K562 (cell line): Measurements from ENCODE around the gene ERC2. TPM values are rescaled to one million over a fixed set of nuclear protein-coding genes. Genes with fewer than 3 reads are reported as not detected.

ENCODE experiments used
- ATAC-seq: fragments of 200-7000 bp; cut with Tn5 transposase; 3 replicates; pipeline ENCODE4 v1.9.1; 2020; ENCODE audit warnings: moderate library complexity
- BruUV-seq: library from RNA; stranded (reverse); fragments of 400-500 nt; replicated peaks from 2 replicates; lab custom pipeline; 2021; lab: Mats Ljungman, UMichigan
- CTCF ChIA-PET: fragments of 300-600 bp; formaldehyde crosslinking; extraction: SDS; loops from one replicate; lab custom pipeline; 2021; ENCODE audit warnings: low intra/inter-chr PET ratio; lab: Yijun Ruan, JAX
- POLR2A ChIA-PET: fragments of 300-600, 350-650 bp; sonication (Branson Sonifier 250); formaldehyde crosslinking; extraction: SDS; loops from one replicate; lab custom pipeline; 2021; ENCODE audit warnings: antibody characterized with exemption, inconsistent platforms; lab: Yijun Ruan, JAX
- DNase-seq, 4 experiments: peaks; one replicate each; pipeline versions ENCODE4 v3.0.0 to v3.0.0-alpha.2; 2011 to 2018; ENCODE audit warnings: low spot score in 3 of 4, mixed read lengths in 3 of 4; ENCODE audit errors: extremely low read depth in 1 of 4
- FAIRE-seq: peaks from 2 replicates; lab custom pipeline; 2011; peaks lifted over from hg19 to GRCh38; lab: Jason Lieb, UNC
- H2AFZ ChIP-seq: 2 replicates; pipeline ENCODE4 v1.6.0; 2011; ENCODE audit warnings: low read depth, low read length, control low read depth, inconsistent platforms
- H3K27ac ChIP-seq: fragments of 200-600 bp; 3 replicates; pipeline ENCODE4 v1.8.0; 2011; ENCODE audit warnings: low read depth, mild to moderate bottlenecking, control low read depth, inconsistent platforms, low read length, moderate library complexity, mixed read lengths; ENCODE audit errors: extremely low read depth
- H3K27me3 ChIP-seq, 2 experiments: fragments of 300-600 bp in 1 of 2; 2 replicates in 1 of 2; 3 replicates in 1 of 2; pipeline versions ENCODE4 v1.6.0 to v1.8.0; 2011; ENCODE audit warnings: inconsistent platforms in 2 of 2, low read length in 2 of 2, mild to moderate bottlenecking in 1 of 2, mixed read lengths in 1 of 2, moderate library complexity in 1 of 2; ENCODE audit not compliant: control insufficient read depth in 2 of 2, insufficient read depth in 2 of 2
- H3K36me3 ChIP-seq: fragments of 300-600 bp; 3 replicates; pipeline ENCODE4 v1.8.0; 2011; ENCODE audit warnings: mild to moderate bottlenecking, low read length, inconsistent platforms; ENCODE audit not compliant: control insufficient read depth, insufficient read depth
- H3K4me1 ChIP-seq, 2 experiments: fragments of 200-600 bp in 1 of 2; replicated peaks in 1 of 2; 2 replicates in 1 of 2; 3 replicates in 1 of 2; pipeline versions ENCODE4 v1.5.1 to v1.8.0; 2011; ENCODE audit warnings: inconsistent platforms in 2 of 2, low read length in 2 of 2, mild to moderate bottlenecking in 1 of 2, mixed read lengths in 1 of 2, moderate library complexity in 1 of 2; ENCODE audit not compliant: control insufficient read depth in 2 of 2, insufficient read depth in 2 of 2
- H3K4me2 ChIP-seq: 2 replicates; pipeline ENCODE4 v1.6.1; 2011; ENCODE audit warnings: low read length, control low read depth, inconsistent platforms, mixed read lengths; ENCODE audit not compliant: insufficient read depth
- H3K4me3 ChIP-seq: fragments of 200-600 bp; sonication (generic), shearing (Covaris generic); 2 replicates; pipeline ENCODE4 v1.5.1; 2016; ENCODE audit warnings: control low read depth, inconsistent platforms
- H3K79me2 ChIP-seq: fragments of 200-600 bp; 3 replicates; pipeline ENCODE4 v1.8.0; 2011; ENCODE audit warnings: low read length, inconsistent platforms; ENCODE audit not compliant: control insufficient read depth, insufficient read depth
- H3K9ac ChIP-seq, 2 experiments: 2 replicates each; pipeline versions ENCODE4 v1.6.0 to v1.6.1; 2011; ENCODE audit warnings: low read depth in 2 of 2, low read length in 2 of 2, control low read depth in 1 of 2, inconsistent platforms in 1 of 2, mild to moderate bottlenecking in 1 of 2, mixed read lengths in 1 of 2; ENCODE audit not compliant: insufficient read depth in 1 of 2
- H3K9me1 ChIP-seq: one replicate; pipeline ENCODE4 v1.6.0; 2011; ENCODE audit warnings: inconsistent platforms, mild to moderate bottlenecking, low read length, moderate library complexity; ENCODE audit not compliant: control insufficient read depth, insufficient read depth
- H3K9me3 ChIP-seq: replicated peaks from 2 replicates; pipeline ENCODE4 v1.5.1; 2011; ENCODE audit warnings: low read depth, low read length, inconsistent platforms; ENCODE audit not compliant: control insufficient read depth, insufficient read depth
- H4K20me1 ChIP-seq: replicated peaks from 2 replicates; pipeline ENCODE4 v1.6.1; 2011; ENCODE audit warnings: low read length, inconsistent platforms, mixed read lengths; ENCODE audit not compliant: control insufficient read depth, insufficient read depth
- ASH1L ChIP-seq: fragments of 450-650 bp; IDR thresholded peaks from 2 replicates; pipeline ENCODE4 v1.6.1; 2018; ENCODE audit warnings: borderline replicate concordance, mild to moderate bottlenecking, low read depth; ENCODE audit not compliant: partially characterized antibody
- CHD2 ChIP-seq: IDR thresholded peaks from 2 replicates; pipeline ENCODE4 v1.6.1; 2011; ENCODE audit warnings: low read depth, low read length
- CTCFL ChIP-seq: IDR thresholded peaks from 2 replicates; pipeline ENCODE4 v1.6.1; 2011; ENCODE audit warnings: borderline replicate concordance, low read depth, mild to moderate bottlenecking, moderate library complexity, low read length; ENCODE audit not compliant: insufficient read depth, poor library complexity, severe bottlenecking
- CXXC5 ChIP-seq: fragments of 250-450 bp; sonication (Bioruptor Pico); IDR thresholded peaks from 2 replicates; pipeline ENCODE4 v1.8.0; 2022; ENCODE audit warnings: inconsistent platforms, mild to moderate bottlenecking, moderate library complexity
- EP300 ChIP-seq: IDR thresholded peaks from 2 replicates; pipeline ENCODE4 v1.6.1; 2012; ENCODE audit warnings: low read length, improper control_type of control experiment
- MXD1 ChIP-seq: fragments of 250-450 bp; sonication (Bioruptor Pico); IDR thresholded peaks from 2 replicates; pipeline ENCODE4 v1.8.0; 2021; ENCODE audit warnings: borderline replicate concordance, mild to moderate bottlenecking, moderate library complexity; ENCODE audit not compliant: poor library complexity, severe bottlenecking
- NFYB ChIP-seq: IDR thresholded peaks from 2 replicates; pipeline ENCODE4 v1.6.1; 2011; ENCODE audit warnings: mild to moderate bottlenecking, moderate library complexity; ENCODE audit not compliant: insufficient read length; ENCODE audit errors: extremely low read depth
- RB1 ChIP-seq: fragments of 450-650 bp; IDR thresholded peaks from 2 replicates; pipeline ENCODE4 v1.6.1; 2017; ENCODE audit warnings: low read depth, mild to moderate bottlenecking
- SAFB2 ChIP-seq: fragments of 200-400 bp; formaldehyde crosslinking; IDR thresholded peaks from 2 replicates; pipeline ENCODE4 v1.6.1; 2018; ENCODE audit warnings: borderline replicate concordance, low read length, low read depth, moderate library complexity; ENCODE audit not compliant: severe bottlenecking
- SETDB1 ChIP-seq: IDR thresholded peaks from one replicate; pipeline ENCODE4 v1.6.1; 2012; ENCODE audit warnings: low read length, control low read depth, inconsistent platforms
- SLC30A9 ChIP-seq: fragments of 250-450 bp; sonication (Bioruptor Pico); IDR thresholded peaks from 2 replicates; pipeline ENCODE4 v1.8.0; 2022; ENCODE audit warnings: mild to moderate bottlenecking, moderate library complexity
- SRSF9 ChIP-seq: fragments of 200-400 bp; formaldehyde crosslinking; IDR thresholded peaks from 2 replicates; pipeline ENCODE4 v1.6.1; 2017; ENCODE audit warnings: low read depth, low read length, borderline replicate concordance
- TCF3 ChIP-seq: sonication (generic); formaldehyde crosslinking; IDR thresholded peaks from 2 replicates; pipeline ENCODE4 v1.4.0; 2020; ENCODE audit warnings: mild to moderate bottlenecking, missing genetic modification reagents
- TFE3 ChIP-seq: fragments of 450-650 bp; formaldehyde crosslinking; IDR thresholded peaks from 2 replicates; pipeline ENCODE4 v1.4.0; 2020; ENCODE audit warnings: mild to moderate bottlenecking, mixed read lengths
- ZNF12 ChIP-seq: sonication (generic); formaldehyde crosslinking; IDR thresholded peaks from 2 replicates; pipeline ENCODE4 v1.4.0; 2020; ENCODE audit warnings: mild to moderate bottlenecking, missing genetic modification reagents
- ZNF263 ChIP-seq: sonication (generic); formaldehyde crosslinking; IDR thresholded peaks from 2 replicates; pipeline ENCODE4 v1.8.0; 2022; ENCODE audit warnings: mild to moderate bottlenecking, missing genetic modification reagents, borderline replicate concordance
- WGBS: fragments of 100-300 bp; shearing (Covaris generic); methylation state at CpG from one replicate; pipeline ENCODE4 v1.1.6; 2016; ENCODE audit warnings: low coverage, mixed read lengths; ENCODE audit not compliant: insufficient coverage; ENCODE audit errors: missing lambda C conversion rate; 5-methylcytosine and 5-hydroxymethylcytosine counted together
- in situ Hi-C: fragments of 300-500 bp; cut with MboI; formaldehyde crosslinking; loops from 4 replicates; pipeline ENCODE4 v1.15.0; 2018; ENCODE audit warnings: inconsistent platforms, mixed read lengths
- intact Hi-C: fragments of 100-400 bp; cut with micrococcal nuclease; formaldehyde crosslinking; loops from 2 replicates; pipeline ENCODE4 v1.14.2; 2022
- polyA plus RNA-seq, 8 experiments: library from polyadenylated mRNA; depleted of rRNA in 4 of 8; stranded (reverse) in 5 of 8; unstranded in 3 of 8; fragments of >200 nt; fragmentation: Nextera tagmentation in 2 of 8; fragmentation: Illumina TruSeq in 1 of 8; extraction: Ambion mirVana in 2 of 8; extraction: Trizol in 1 of 8; gene quantifications; 2 replicates each; pipeline versions ENCODE4 v1.2.1 to v1.2.3, GENCODE V29; 2011 to 2014; ENCODE audit warnings: inconsistent platforms in 1 of 8, missing spikeins in 1 of 8
- total RNA-seq, 7 experiments: library from RNA; depleted of rRNA in 6 of 7; stranded (reverse); fragments of >200 nt in 6 of 7; fragmentation: Illumina TruSeq in 2 of 7; extraction: Trizol in 2 of 7; gene quantifications; 2 replicates each; pipeline versions ENCODE4 v1.2.1 to v1.2.3, GENCODE V29; 2011 to 2021; ENCODE audit warnings: low replicate concordance in 1 of 7

Gene ERC2
- total and polyA plus RNA-seq, 9 of the 15 experiments (the other 6 are each of a cell fraction or from before 2014, with no cell fraction given): 0.04 to 0.18 (median 0.07) TPM; not detected in 2

DNA sequence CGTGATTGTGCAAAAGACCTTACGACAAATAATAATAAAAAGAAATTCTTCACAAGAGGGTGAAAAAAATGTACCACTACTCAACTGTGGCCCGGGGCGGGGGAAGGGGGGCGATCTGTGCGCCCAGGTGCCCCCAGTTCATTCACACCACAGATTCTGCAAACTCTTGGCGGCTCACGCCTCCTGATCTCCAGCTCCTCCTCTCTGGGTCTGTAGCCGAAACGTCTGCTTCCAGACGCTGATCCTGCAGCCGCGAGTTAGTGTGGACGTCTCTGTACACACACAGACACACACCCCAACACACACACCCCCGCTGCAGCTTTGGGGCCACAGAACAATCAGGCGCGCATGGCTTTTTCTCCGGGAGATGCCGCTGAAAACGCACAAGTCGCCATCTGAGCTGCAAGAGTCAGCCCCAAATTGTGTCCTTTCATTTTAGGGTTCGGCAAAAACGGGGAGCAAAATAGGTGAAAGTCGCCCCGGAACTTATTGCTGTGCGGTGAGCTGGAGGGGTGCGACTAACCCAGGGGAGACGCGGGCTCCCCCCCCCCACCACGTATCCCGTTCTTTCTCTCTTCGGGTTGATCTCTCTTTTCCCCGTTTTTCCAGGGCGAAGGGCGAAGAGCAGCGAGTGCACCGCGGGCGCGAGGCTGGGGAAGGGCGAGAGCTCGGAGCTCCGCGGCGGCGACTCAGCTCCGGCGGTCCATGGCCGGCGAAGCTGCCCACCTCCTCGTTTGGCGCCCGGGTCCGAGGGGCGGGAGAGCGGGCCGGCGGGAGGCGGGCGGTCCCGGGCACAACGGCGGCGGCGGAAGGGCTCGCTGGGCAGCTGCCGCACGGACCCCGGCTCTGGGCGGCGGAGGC is 980.7 kb downstream of the ERC2 start (continued):
- no peak for TF ChIP-seq EP300
- TF ChIP-seq NFYB: no peak
- TF ChIP-seq SETDB1: no peak
- no peak for TF ChIP-seq RB1
- TF ChIP-seq, all 486 proteins: peak for 0

GRCh38 chr3:55486857-55487380 is 981.3 kb downstream of the ERC2 start, which contains the start of gene WNT5A:
WNT5A (minus strand) TSS chr3:55487306; CDS start chr3:55486985, 321 bp downstream.
- Histone ChIP-seq H3K79me2 (no peaks in the 10 kb centered on the region), H3K9me1 (no peaks in the 10 kb centered on the region), H3K27ac (no peak within 1 kb of the TSS), H3K4me3 (no peak within 1 kb of the TSS), H3K4me2 (no peak within 1 kb of the TSS), H3K9ac (no peak within 1 kb of the TSS), H3K4me1 (peaks cover 0 to 3% of the 10 kb centered on the region in 2 experiments; a peak in 1 of 5 replicates), H3K9me3 (no peaks in the 10 kb centered on the region), H4K20me1 (no peaks in the 10 kb centered on the region), H3K36me3 (no peaks in the 10 kb centered on the region), H3K27me3 (peaks cover 0 to 42% of the 10 kb centered on the region in 2 experiments; a peak in 2 of 5 replicates), H2AFZ (no peak within 1 kb of the TSS)
- intact Hi-C loops (loop anchor here (10.0 kb wide), 1 partner anchor 258 kb away; no protein-coding TSS in a partner anchor), in situ Hi-C loops (no loop called here)
- no CpG with 5 or more reads among the region's 52 CpGs for WGBS
- CTCF ChIA-PET: no interaction called here
- FAIRE-seq: no peak
- POLR2A ChIA-PET: no interaction called here
- no peak for ATAC-seq
- DNase-seq: no peak
- no TSS peak for BruUV-seq
- TF ChIP-seq SAFB2 (no peak), MXD1 (no peak), TCF3 (CRISPR knock-in tag) (no peak), CHD2 (no peak), CTCFL (no peak), ZNF12 (CRISPR knock-in tag) (no peak), CXXC5 (no peak), ZNF263 (CRISPR knock-in tag) (no peak), ASH1L (no peak), SLC30A9 (CRISPR knock-in tag) (no peak), TFE3 (CRISPR knock-in tag) (no peak), SRSF9 (no peak)
